Right cardiac atrium (tissue), 5 donors: Measurements from ENCODE around the gene YPEL2. TPM values are rescaled to one million over a fixed set of nuclear protein-coding genes. Genes with fewer than 3 reads are reported as not detected.

Experiments used
- ATAC-seq, 2 donors: fragments of 200-7000 bp; cut with Tn5 transposase; one replicate each; pipeline versions ENCODE4 v1.8.0 to v1.9.1; 2020; ENCODE audit warnings: moderate library complexity in 2 of 2, mild to moderate bottlenecking in 1 of 2
- DNase-seq, 3 donors: peaks; one replicate each; pipeline ENCODE4 v3.0.0-alpha.2; 2020
- H3K27ac ChIP-seq: one replicate; pipeline ENCODE4 v1.5.1; 2013; ENCODE audit warnings: mild to moderate bottlenecking, low read length, control low read depth, moderate library complexity
- H3K27me3 ChIP-seq: one replicate; pipeline ENCODE4 v1.6.1; 2013; ENCODE audit not compliant: control insufficient read depth, insufficient read depth
- H3K4me1 ChIP-seq: one replicate; pipeline ENCODE4 v1.6.1; 2013; ENCODE audit warnings: low read length; ENCODE audit not compliant: control insufficient read depth, insufficient read depth
- H3K4me3 ChIP-seq: one replicate; pipeline ENCODE4 v1.5.1; 2013; ENCODE audit warnings: low read length, control low read depth
- H3K9me3 ChIP-seq: one replicate; pipeline ENCODE4 v1.6.1; 2013; ENCODE audit warnings: low read length; ENCODE audit not compliant: control insufficient read depth
- WGBS: extraction: QIAGEN DNeasy Blood & Tissue Kit; methylation state at CpG from one replicate; pipeline ENCODE4 v1.1.7; 2013; 5-methylcytosine and 5-hydroxymethylcytosine counted together
- intact Hi-C, 4 donors: fragments of 100-400 bp; cut with DNase I; formaldehyde crosslinking; loops; one replicate each; pipeline versions ENCODE4 v1.11.0 to v1.14.0; 2022 to 2023
- polyA plus RNA-seq: library from polyadenylated mRNA; stranded (reverse); fragments of 200-250 nt; gene quantifications from one replicate; pipeline ENCODE4 v1.2.3, GENCODE V29; 2013
- total RNA-seq, 4 donors: library from RNA; stranded (reverse); fragmentation: NEBNext Ultra II Directional; extraction: Animal tissue kit (Norgen Biotek cat#: 25700); gene quantifications; one replicate each; pipeline ENCODE4 v1.2.1, GENCODE V29; 2021
- donor health status: healthy with polysubstance abuse.
- donor health status: DM: no; HTN: yes; CAD: no.
- donor health status: DM: no; HTN: no; CAD: no.
- donor health status: DM: no; HTN: yes; CAD: no; lungs with severe emphysema.
- donor health status: DM: yes; HTN: yes; CAD: no.

Gene YPEL2
- total and polyA plus RNA-seq, 5 donors, result 12.5 to 33.9 (median 23.1) TPM

DNA sequence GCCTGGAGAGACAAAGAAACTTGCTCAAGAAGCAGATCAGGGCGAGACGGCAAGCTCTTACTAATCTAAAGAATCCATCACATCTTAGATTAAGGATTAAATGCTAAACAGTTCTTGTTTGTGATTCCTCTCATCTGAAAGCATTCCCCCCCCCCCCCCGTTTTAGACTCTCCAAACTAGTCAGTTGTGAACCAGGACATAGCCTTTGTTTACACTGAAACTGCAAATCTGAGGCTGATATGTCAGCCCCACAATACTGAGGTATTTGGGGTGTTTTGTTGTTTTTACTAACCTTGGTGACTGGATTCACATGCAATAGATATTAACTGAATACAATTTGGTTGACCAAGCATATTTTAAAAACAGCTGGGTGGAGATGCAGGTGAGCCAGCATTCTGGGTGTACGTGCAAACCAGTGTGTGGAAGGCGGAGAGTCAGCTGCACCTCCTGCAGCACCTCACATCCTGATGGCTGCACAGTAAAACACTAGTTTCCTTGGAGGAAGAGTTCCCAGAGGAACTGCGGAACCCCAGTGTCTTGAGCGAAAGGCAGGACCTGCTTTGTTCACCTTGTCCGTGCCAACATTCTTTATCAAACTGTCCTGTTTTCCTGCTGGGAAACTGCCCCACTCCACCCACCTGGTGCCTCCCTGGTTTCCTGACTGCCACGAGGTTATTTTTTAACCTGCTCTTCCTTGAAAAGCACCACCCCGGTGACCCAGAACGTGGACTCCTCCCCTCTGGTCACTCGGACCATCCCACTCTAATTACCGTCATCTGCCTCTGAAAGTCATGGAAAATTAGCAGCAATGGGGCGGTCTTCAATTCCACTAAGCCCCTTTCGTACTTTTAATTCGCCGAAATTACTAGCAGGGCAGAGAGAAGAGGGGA lies 1.2 kb upstream of the YPEL2 start:
- Histone ChIP-seq H3K9me3 (no peaks in the 10 kb centered on the region), H3K4me1 (peaks cover 15% of the 10 kb centered on the region), H3K4me3 (no peak overlapping the region), H3K27me3 (no peaks in the 10 kb centered on the region), H3K27ac (peak overlapping the region; percentile 73)
- DNase-seq, result peak in 2 of 3 donors; percentile 43 to 68
- peak; percentile 15 to 59 for ATAC-seq
- 15% methylated on average over 17 of the region's 17 CpGs for WGBS
- intact Hi-C loops, result loop anchor here in 3 of 4 donors (5.0 to 10.0 kb wide), 4 partner anchors 37 to 107 kb away; no protein-coding TSS in a partner anchor

DNA sequence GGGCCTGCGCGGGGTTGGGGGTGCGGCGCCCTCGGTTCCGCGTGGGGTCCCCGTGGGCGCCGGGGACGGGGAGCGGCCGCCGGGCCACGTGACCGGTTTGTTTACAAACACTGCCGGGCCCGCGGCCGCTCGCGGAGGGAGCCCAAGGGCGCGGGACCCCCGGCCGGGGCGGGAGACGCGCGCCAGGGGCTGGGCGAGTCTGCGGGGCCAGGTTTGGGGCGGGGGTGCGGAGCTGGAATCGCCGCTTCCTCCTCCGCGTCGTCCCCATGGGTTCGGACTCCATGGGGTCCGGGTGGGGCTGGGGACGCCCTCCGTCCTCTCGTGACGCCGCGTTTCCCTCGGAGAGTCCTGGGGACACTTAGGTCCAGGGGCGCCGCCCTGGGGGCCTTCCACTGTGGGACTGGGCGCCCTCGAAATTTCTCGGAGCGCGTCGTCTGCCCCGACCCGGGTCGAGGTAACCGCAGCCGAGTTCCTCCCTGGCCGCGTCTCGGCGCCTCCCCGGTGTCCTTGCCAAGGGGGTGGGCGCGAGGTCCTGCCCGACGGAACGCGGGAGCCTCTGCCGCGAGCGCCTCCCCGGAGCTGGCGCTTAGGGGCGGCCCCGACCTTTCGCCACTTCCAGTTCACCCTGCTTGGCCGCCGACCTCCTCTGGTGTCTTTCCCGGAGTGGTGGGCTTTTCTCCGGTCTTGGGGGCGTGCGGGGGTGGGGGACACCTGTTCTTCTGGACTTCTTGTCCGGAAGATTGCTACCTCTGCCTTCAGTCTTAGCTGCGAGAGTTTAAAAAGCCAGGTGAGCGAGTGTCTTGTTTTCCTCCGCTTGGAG lies 684 bp downstream of the YPEL2 start:
- WGBS, result under 1% methylated on average over 90 of the region's 90 CpGs
- Histone ChIP-seq H3K27me3 (no peaks in the 10 kb centered on the region), H3K4me3 (peak overlapping the region; percentile 93), H3K9me3 (no peaks in the 10 kb centered on the region), H3K4me1 (peaks cover 15% of the 10 kb centered on the region), H3K27ac (peak overlapping the region; percentile 88)
- DNase-seq (peak; percentile 73 to 90 (median 89)), ATAC-seq (peak; percentile 51 to 55)
- intact Hi-C loops, result loop anchor here in 3 of 4 donors (2.0 to 10.0 kb wide), 5 partner anchors 35 to 105 kb away; no protein-coding TSS in a partner anchor

DNA sequence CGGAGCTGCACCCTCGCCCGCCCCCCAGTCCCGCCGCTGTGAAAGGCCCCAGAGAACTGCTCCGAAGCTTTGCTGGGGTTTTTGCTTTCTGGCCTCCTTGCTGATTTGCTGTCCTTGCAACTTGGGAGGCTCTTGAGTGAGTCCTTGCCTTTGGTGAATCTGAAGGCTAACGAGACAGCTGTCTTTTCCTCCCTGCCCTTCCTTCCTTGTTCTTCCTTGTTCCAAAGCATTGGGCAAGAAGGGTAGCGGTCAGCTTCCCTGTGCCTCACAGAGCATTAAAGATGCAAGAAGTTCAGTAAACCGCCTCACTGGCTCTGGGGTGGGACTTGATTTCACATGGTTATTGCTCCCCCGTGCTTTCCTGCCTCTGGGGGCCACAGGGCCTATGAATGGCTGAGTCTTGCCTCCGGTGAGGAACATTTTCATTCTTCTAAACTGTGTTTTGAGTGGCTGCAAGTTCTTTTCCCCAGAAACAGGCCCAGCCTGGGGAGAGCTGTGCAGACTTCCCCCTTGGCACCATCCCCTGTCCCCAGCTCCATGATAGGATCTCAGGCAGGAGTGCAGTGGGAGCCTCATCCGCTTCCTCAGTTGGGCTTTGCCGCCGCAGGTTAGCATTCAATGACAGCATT lies 1.4 kb downstream of the YPEL2 start:
- Histone ChIP-seq H3K4me1 (peaks cover 18% of the 10 kb centered on the region), H3K27me3 (no peaks in the 10 kb centered on the region), H3K27ac (peak overlapping the region; percentile 88), H3K9me3 (no peaks in the 10 kb centered on the region), H3K4me3 (peak overlapping the region; percentile 93)
- DNase-seq, result peak; percentile 27 to 64 (median 60)
- ATAC-seq, result peak; percentile 1 to 4
- 10% methylated on average over 14 of the region's 14 CpGs for WGBS
- intact Hi-C loops, result loop anchor here in 3 of 4 donors (2.0 to 10.0 kb wide), 5 partner anchors 34 to 104 kb away; no protein-coding TSS in a partner anchor

DNA sequence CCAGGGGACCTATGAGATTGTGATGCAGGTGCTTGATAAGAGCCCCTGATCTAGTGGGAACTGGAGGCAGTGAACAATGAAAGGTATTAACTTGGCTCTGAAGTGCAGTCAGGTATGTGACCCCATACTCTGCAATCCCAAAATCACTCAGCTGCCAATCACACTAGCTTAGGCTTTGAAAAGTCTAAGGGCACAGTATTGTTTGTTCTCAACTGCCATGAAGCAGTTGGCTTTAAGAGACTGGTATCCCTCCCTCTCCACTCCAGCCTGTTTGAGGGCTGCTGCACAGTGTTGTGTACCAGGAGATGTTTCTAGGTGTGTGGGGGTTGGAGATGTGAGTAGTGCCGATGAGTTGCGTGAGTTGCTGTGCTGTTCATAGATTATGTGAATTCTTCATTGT lies 2.4 kb downstream of the YPEL2 start:
- H3K4me1 ChIP-seq, result peaks cover 21% of the 10 kb centered on the region
- H3K4me3 ChIP-seq, result peak overlapping the region; percentile 93
- no peaks in the 10 kb centered on the region for H3K9me3 ChIP-seq
- DNase-seq (no peak), ATAC-seq (no peak)
- H3K27ac ChIP-seq, result peak overlapping the region; percentile 2
- intact Hi-C loops, result loop anchor here in 3 of 4 donors (2.0 to 10.0 kb wide), 5 partner anchors 33 to 103 kb away; no protein-coding TSS in a partner anchor
- no peaks in the 10 kb centered on the region for H3K27me3 ChIP-seq
- 63% methylated on average over 2 of the region's 2 CpGs for WGBS

DNA sequence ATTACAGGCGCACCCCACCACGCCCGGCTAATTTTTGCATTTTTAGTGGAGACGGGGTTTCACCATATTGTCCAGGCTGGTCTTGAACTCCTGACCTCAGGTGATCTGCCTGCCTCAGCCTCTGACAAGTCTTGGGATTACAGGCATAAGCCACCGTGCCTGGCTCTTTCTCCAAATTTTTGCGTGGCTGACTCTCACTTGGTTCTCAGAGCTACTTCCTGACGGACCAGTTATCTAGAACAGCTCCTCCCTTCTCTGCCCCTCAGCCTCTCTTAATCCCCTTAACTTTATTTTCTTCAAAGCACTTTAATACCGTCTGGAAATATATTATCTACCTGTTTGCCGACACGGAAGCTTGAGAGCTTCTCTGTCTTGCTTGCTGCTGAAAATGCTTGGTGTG lies 4.2 kb downstream of the YPEL2 start:
- Histone ChIP-seq H3K9me3 (no peaks in the 10 kb centered on the region), H3K4me3 (no peak overlapping the region), H3K27ac (peak overlapping the region; percentile 36), H3K27me3 (no peaks in the 10 kb centered on the region), H3K4me1 (peaks cover 19% of the 10 kb centered on the region)
- WGBS, result 74% methylated on average over 10 of the region's 10 CpGs
- DNase-seq, result no peak
- no peak for ATAC-seq
- intact Hi-C loops, result loop anchor here in 2 of 4 donors (10.0 kb wide), 2 partner anchors 49 to 89 kb away; no protein-coding TSS in a partner anchor

DNA sequence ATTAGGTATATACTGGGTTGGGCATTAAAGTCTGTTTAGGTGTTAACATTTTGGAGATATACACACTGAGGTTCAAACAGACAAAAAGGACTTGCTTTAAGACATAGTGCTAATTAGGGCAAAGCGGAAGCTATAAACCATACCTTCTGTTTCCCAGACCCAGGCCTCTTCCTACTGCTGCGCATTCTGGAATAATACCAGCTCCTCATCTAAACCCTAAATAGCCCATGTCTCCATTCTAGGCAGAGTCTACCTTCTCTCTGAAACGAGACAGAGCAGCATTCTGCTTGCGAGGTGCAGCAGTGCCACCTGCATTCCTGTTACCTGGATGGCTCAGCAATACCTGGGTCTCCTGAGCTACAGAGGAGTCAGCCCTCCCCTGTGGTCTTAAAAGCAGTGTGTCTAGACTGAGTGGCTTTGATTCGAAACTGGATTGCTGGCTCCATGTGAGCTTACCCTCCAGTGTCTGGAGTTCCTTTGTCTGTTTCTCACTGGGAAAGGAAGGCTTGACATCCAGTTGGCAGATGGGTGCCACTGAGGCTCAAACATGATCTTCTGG lies 6.4 kb downstream of the YPEL2 start:
- Histone ChIP-seq H3K27ac (peak overlapping the region; percentile 70), H3K4me3 (no peak overlapping the region), H3K27me3 (no peaks in the 10 kb centered on the region), H3K4me1 (peaks cover 25% of the 10 kb centered on the region), H3K9me3 (no peaks in the 10 kb centered on the region)
- WGBS, result 78% methylated on average over 5 of the region's 5 CpGs
- intact Hi-C loops, result loop anchor here in 2 of 4 donors (10.0 kb wide), 2 partner anchors 47 to 87 kb away; no protein-coding TSS in a partner anchor
- DNase-seq (no peak), ATAC-seq (no peak)

DNA sequence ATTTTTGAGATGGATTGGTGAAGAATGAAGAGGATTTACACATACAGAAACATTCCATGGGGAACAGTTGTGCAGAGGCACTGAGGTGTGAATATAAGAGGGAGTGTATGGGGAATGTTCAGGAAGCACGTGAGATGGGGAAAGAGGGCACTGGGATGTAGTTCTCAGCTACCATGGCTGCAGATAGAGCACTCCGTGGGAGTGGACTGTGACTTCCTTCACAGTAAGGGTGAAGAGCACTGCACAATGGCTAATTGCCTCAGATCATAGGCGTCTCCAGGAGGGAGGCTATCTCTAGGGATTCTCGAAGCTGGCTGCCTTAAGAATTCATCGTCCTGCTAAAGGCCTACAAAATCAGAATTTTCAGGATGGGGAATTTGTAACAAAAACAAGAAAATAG lies 7.0 kb downstream of the YPEL2 start:
- Histone ChIP-seq H3K27ac (no peak overlapping the region), H3K27me3 (no peaks in the 10 kb centered on the region), H3K4me1 (peaks cover 23% of the 10 kb centered on the region), H3K4me3 (no peak overlapping the region), H3K9me3 (no peaks in the 10 kb centered on the region)
- DNase-seq, result no peak
- intact Hi-C loops, result loop anchor here in 2 of 4 donors (10.0 kb wide), 2 partner anchors 46 to 86 kb away; no protein-coding TSS in a partner anchor
- ATAC-seq, result peak; percentile 15 to 40
- WGBS, result 40% methylated on average over 5 of the region's 5 CpGs

DNA sequence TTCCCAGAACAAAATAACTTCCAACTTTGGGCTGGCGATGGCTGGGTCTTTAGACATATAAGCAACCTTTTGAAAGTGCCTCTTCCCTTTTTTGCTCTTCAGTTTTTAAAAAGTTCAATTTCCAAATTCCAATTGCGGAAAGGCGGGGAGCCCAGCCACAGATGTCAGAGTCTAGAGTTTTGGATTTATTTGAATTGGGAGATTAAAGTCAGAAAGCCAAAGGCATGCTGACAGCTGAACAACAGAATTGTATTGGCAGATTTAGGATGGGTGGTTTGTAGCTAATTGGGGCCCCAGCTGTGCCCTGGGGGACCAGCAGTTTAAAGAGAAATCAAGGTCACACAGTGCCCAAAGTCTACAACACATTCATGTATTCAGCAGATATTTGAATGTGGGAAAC lies 10.5 kb downstream of the YPEL2 start:
- ATAC-seq, result no peak

DNA sequence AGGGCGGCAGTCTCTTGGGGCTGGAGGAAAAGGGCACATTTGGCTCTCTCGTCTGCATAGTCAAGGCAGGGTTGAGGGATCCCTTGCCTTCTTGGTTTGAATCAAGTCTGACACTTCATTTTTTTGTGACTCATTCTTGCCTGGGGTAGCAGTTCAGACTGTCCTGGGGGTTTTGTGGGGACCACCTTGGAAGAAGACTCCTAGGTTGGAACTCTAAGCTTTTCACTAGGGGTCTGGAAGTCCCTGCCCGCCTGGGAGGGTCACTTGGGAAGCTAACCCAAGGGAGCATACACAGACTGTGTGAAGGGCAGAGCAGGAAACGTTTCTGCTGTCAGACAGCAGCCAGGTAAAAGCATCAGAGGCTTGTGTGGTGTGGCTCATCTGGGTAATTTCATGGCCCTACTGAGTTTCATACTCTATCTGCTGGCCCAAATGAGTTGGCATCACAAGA lies 11.3 kb downstream of the YPEL2 start:
- 53% methylated on average over 4 of the region's 4 CpGs for WGBS
- no peak overlapping the region for H3K27ac ChIP-seq
- no peaks in the 10 kb centered on the region for H3K9me3 ChIP-seq
- no peak for DNase-seq
- intact Hi-C loops, result no loop called here
- ATAC-seq, result no peak
- no peaks in the 10 kb centered on the region for H3K27me3 ChIP-seq
- no peak overlapping the region for H3K4me3 ChIP-seq
- H3K4me1 ChIP-seq, result peaks cover 34% of the 10 kb centered on the region

More for the DNA sequence above, 10.5 kb downstream of the YPEL2 start:
- Histone ChIP-seq H3K9me3 (no peaks in the 10 kb centered on the region), H3K27ac (no peak overlapping the region), H3K4me1 (peaks cover 35% of the 10 kb centered on the region), H3K27me3 (no peaks in the 10 kb centered on the region), H3K4me3 (no peak overlapping the region)
- DNase-seq, result no peak
- intact Hi-C loops, result no loop called here
- WGBS, result 85% methylated on average over 3 of the region's 3 CpGs

DNA sequence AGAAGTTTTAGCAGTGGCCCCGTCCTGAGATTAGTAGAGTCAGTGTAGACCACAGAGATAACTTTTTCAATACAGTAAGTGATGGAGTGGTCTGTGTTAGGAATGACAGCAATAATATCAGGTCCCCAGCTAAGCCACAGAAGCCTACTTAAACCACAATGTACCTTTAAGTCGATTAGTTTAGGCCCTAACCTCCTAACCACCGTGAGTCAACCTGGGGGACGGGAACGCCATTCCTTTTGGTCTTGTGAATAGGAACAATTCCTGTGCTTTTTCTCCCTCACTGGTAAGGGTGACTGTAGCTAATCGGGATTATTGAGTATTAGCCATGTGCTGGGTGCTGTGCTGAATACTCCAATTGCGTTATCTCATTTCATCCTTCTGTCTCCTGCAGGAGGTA lies 14.0 kb downstream of the YPEL2 start:
- Histone ChIP-seq H3K27me3 (no peaks in the 10 kb centered on the region), H3K9me3 (no peaks in the 10 kb centered on the region), H3K4me3 (no peak overlapping the region), H3K27ac (no peak overlapping the region), H3K4me1 (peaks cover 22% of the 10 kb centered on the region)
- 83% methylated on average over 7 of the region's 7 CpGs for WGBS
- intact Hi-C loops, result no loop called here
- DNase-seq, result no peak
- no peak for ATAC-seq
